ENCODE measurements around the gene EIF2B4.
"Not testable (repeated sequence)": the region's sequence is repeated elsewhere in the genome, so short reads cannot be mapped to it uniquely, and the experiment has no call there.

EIF2B4 gene

DNA sequence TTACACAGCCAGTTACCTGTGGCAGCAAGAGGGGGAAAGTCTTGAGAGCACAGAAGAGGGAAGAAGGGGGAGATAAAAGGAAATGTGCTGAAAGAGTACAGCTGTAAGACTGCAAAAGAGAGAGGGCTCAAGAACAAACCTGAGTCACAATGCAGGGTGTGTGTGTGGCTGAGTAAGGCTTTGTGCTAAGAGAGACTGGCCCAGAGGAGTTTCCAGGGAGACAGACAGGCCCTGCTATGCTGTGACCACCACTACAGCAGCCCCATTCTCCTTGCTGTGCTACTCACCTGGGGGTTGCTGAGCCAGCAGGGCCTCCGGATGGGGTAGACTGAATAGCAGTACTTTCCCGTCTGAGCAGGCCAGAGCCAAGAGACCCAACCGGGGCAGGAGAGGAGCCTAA is 34.8 kb downstream of the EIF2B4 start:
- DNase-seq, result no peak

DNA sequence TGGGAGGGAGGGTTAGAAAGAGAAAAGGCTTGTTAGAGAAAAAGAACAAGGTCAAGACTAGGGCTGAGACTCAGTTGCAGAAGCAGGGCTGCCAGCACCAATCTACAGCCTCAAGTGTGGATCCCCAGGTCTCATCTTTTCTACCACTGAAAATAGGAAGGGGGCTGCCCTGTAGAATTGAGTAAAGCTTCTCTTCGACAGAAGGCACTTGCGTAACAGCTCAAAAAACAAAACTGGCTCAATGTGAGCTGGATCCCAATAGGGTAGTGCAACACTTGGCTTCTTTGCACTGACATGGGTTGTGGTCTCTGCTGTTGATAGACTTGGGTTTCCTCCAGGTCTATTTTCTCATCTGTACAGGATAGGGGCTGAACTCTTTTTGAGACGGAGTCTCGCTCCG is 45.4 kb downstream of the EIF2B4 start:
- no peak for DNase-seq

DNA sequence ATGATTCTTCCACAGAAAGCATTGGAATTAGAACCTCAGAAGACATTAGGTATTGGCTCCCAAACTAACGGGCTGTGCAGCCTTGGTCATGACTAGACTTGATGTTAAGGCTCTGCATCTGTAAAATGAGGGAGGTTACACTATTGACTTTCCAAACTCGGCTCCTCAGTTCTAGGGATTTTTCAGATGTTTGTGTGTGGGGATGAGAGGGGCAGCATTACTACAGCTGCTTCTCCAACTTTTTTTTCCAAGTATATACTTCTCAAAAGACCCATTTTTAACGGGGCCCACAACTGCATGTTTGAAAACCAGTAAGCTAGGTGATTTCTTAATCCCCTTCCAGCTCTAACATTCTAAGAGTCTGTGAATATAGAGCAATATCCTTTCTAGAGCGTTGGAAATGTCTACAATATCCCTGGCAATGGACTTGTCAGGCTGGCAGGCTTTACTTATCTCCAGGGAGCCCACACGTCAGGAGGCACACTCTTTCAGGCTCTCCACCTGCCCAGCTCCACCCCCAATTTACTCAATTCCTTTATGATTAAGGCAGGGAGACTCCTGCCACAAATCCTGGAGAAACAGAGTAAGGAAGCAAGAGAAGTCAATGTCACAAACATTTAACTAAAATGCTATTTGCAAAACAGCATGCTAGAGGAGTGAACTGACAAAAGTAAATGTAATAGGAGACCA is 46.4 kb downstream of the EIF2B4 start:
- DNase-seq, result no peak

DNA sequence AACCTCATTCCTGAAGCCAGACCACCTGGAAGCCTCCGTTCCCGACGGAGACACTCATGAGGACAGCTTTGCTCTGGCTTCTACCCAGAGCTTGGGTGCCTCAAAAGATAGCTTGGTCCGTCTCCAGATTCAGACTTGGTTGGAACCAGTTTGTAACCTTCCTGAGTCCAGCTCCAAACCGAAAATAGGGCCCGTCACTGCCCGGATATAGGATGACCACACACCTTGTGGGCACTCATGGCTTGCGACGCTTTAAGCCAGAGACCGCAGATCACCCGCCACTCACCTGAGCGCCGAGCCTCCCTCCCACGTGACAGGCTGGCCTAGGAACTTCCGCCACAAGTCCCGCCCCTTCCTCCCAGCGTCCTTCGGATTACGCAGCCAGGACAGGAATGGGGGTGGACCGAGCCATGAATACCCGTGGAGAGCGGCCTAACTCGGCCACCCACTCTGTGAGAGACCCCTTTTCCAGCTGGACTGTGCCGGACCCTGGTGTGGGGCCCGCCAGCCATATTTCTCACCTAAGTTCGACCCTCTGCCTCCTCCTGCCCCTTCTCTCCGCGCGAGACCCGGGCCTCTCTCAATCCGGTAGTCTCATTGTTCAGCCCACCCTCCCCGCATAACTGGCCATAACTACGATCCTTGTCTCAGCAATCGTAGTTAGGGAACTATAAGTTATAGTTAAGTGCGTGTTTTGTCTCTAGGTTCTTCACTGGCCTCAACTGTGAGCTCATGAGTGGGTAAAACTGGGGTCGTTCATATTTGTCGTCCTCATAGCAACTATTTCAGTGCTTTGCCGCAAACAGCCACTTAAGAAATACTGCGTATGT is 47.2 kb downstream of the EIF2B4 start, which contains the start of gene MPV17:
Gene MPV17 (minus strand): TSS at position 332 of the 830 bp plus-strand sequence. CDS start 580 bp downstream, outside the sequence.
- peak; percentile 88 for DNase-seq

DNA sequence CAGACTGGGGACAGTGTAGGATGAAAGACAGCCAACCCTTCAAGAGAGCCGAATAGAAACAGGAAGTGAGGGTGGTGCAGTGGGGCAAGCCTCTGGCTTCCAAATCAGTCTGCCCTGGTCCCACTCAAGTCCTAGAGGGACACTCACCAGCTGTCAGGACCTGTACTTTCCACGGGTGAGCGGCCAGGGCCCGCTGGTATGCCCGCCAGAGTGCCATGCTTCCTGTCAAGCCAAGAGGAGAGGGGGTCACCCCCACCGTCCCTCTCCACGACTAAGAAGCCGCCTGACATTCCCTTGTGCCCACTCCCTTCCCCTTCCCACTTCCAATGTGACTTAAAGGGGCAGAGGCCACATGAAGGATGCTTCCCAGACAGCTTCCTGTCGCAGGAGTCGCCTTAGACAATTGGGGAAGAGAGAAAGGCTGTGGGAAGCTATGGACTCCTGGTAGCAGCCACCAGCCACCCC is 47.8 kb downstream of the EIF2B4 start:
- peak; percentile 5 for DNase-seq

DNA sequence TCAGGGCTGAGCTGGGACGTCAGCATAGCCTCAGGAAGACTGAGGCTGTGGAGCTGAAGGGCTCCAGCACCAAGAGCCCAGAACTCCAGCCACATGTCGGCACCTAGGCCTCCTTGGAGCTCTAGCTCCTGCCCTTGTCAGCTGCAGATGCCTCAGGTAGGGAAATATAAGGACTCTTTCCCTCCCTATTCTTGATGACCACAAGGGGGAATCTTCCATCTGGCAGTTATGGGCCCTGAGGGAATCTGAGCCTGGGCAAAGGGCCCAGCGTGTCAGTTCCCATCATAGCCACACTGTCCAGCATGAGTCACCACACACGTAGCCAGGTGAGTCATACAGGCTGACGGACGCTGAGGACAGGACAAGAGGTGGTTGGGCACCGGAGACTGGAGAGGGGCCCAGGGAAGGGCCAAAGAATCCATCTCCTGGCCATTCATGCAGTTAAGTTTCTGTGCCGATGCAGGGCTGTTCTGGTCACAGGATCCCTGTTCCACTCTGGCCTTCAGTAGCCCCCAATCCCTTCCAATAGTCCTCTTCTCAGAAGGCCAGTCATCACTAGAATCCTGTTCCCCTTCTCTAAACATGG is 49.1 kb downstream of the EIF2B4 start:
- peak; percentile 98 for DNase-seq

DNA sequence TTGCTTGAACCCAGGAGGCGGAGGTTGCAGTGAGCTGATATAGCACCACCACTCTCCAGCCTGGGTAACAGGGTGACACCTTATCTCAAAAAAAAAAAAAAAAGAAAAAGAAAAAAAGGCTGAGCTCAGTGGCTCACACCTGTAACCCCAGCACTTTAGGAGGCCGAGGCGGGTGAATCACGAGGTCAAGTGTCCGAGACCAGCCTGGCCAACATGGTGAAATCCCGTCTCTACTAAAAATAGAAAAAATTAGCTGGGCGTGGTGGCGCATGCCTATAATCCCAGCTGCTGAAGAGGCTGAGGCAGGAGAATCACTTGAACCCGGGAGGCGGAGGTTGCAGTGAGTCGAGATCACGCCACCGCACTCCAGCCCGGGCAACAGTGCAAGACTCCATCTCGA is 50.3 kb downstream of the EIF2B4 start:
- not testable (repeated sequence) for DNase-seq

DNA sequence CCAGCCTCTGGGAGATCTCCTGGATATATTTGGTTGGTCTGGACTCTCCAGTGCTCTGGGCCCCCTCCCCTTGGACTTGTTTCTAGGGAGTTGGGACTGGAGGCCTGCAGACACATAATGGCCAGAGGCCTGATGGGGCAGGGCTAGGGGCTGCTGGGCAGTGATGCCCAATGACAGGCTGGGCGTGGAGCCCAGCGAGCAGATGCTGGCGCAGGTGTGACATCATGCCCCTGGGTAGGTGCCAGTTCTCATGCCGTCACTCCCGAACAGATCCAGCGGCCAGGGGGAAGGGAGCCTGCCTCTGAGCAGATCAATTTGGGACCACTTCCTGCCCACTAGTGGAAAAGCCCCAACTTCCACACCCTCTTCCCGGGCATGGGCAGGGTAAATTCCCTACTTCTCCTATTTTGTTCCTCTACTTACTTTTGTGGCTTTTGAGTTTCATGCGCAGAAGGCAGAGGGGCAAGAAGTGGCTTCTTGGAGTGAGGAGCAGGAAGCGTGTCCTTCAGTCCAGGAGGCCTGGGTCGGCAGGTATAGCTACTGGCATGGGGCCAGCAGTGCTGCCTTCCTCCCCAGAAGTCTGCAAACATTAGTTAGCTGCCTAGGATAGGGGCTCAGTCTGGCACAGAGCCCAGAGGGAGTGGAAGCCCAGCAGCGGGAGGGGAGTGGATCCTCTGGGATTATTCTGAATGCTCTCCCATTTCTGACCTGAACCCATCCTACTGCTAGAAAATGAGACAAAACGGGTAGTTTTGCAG is 53.3 kb downstream of the EIF2B4 start:
- no peak for DNase-seq

DNA sequence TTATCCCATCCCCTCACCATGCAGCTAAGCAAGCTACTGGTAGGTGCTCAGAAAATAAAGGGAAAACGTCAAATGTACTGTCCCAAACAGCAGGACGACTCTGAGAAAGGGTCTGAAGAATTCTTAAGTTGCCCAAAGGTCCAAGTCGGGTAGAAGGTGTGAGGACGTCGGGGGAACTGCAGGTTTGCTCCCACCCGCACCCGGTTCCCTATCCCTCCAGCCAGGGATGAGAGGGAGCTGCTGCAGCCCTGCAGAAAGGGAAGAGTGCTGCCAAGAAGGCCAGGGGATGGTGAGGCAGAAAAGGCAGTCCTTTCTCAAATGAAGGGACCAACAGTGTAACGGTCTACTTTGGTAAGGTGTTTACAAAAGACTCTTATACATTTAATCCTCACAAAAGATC is 55.0 kb downstream of the EIF2B4 start:
- DNase-seq, result no peak

DNA sequence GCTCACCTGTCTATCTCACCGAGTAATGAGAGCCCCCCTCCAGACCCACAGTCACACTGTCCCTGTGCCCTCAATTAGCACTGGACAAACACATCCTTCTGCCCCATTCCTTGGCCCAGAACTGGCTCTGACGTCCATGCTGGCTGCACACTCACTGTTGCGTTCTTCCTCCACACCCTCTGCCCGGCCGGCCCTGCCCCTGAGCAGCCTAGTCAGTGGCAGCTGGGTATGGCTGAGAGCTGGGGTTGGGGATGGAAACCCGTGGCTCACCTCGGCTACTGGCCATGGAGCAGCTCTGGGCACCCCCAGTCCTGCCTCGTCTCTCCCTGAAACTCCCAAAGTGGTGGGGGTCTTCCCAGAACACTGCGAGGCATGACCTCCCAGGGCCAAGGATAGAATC is 55.4 kb downstream of the EIF2B4 start:
- no peak for DNase-seq
